Upper lobe of left lung (tissue), 6 donors: ENCODE results near the gene SLAMF9. TPM values are rescaled to one million over a fixed set of nuclear protein-coding genes. Genes with fewer than 3 reads are reported as not detected.
A peak's percentile ranks its signal among the peaks of the same experiment; 100 is the strongest.

Experiments
- ATAC-seq, 2 donors: fragments of 200-7000 bp; cut with Tn5 transposase; one replicate each; pipeline ENCODE4 v1.9.1; 2022; ENCODE audit warnings: mild to moderate bottlenecking in 2 of 2, moderate library complexity in 2 of 2; ENCODE audit not compliant: low FRiP score in 2 of 2
- DNase-seq, 2 donors: peaks; one replicate each; pipeline ENCODE4 v3.0.0-alpha.2; 2019 to 2020
- H3K27ac ChIP-seq, 4 donors: fragments of 200-600 bp; sonication (generic); one replicate each; pipeline ENCODE4 v1.5.1; 2016 to 2019
- H3K27me3 ChIP-seq, 4 donors: fragments of 200-600 bp; sonication (generic); one replicate each; pipeline ENCODE4 v1.5.1; 2017 to 2019
- H3K36me3 ChIP-seq, 4 donors: fragments of 200-600 bp; sonication (generic); one replicate each; pipeline ENCODE4 v1.5.1; 2016 to 2019
- H3K4me1 ChIP-seq, 4 donors: fragments of 200-600 bp; sonication (generic); one replicate each; pipeline ENCODE4 v1.5.1; 2018 to 2019
- H3K4me3 ChIP-seq, 4 donors: fragments of 200-600 bp; sonication (generic); one replicate each; pipeline ENCODE4 v1.5.1; 2017 to 2019; ENCODE audit warnings: mild to moderate bottlenecking in 2 of 4, moderate library complexity in 1 of 4
- H3K9me3 ChIP-seq, 4 donors: fragments of 200-600 bp; sonication (generic); one replicate each; pipeline ENCODE4 v1.5.1; 2018 to 2019
- EP300 ChIP-seq, 4 donors: sonication (generic); formaldehyde crosslinking; IDR thresholded peaks; one replicate each; pipeline ENCODE4 v1.5.1; 2017; ENCODE audit warnings: antibody characterized with exemption in 4 of 4, control low read depth in 2 of 4
- POLR2A ChIP-seq, 4 donors: fragments of 450-650 bp; IDR thresholded peaks; one replicate each; pipeline ENCODE4 v1.5.1; 2016 to 2017; ENCODE audit warnings: antibody characterized with exemption in 4 of 4, mild to moderate bottlenecking in 2 of 4
- POLR2AphosphoS5 ChIP-seq, 2 donors: sonication (generic); formaldehyde crosslinking; IDR thresholded peaks; one replicate each; pipeline ENCODE4 v1.5.1; 2017; ENCODE audit warnings: antibody characterized with exemption in 2 of 2
- WGBS, 2 donors: methylation state at CpG; one replicate each; pipeline ENCODE4 v1.1.5; 2017 to 2018; 5-methylcytosine and 5-hydroxymethylcytosine counted together
- total RNA-seq, 6 donors: library from RNA; depleted of rRNA in 4 of 6; stranded (reverse); fragments of >200 nt in 4 of 6; gene quantifications; one replicate each; pipeline versions ENCODE4 v1.1.0 to v1.2.1, GENCODE V29; 2016 to 2021
- TF ChIP-seq, protein P1 (sequence below), 6 experiments: fragments of 450-650 bp in 4 of 6; fragments of 200-600 bp in 2 of 6; sonication (generic) in 2 of 6; IDR thresholded peaks; one replicate each; pipeline ENCODE4 v1.5.1; 2016 to 2019; ENCODE audit warnings: antibody characterized with exemption in 6 of 6
- donor health status: DM: no; HTN: no; CAD: no; lungs with moderate emphysema.
- donor health status: DM: no; HTN: yes; CAD: no; lungs with severe emphysema.

SLAMF9 gene
- under 1 TPM in 1 of 6 donors, not detected in 5; 0.34 TPM for total RNA-seq

DNA sequence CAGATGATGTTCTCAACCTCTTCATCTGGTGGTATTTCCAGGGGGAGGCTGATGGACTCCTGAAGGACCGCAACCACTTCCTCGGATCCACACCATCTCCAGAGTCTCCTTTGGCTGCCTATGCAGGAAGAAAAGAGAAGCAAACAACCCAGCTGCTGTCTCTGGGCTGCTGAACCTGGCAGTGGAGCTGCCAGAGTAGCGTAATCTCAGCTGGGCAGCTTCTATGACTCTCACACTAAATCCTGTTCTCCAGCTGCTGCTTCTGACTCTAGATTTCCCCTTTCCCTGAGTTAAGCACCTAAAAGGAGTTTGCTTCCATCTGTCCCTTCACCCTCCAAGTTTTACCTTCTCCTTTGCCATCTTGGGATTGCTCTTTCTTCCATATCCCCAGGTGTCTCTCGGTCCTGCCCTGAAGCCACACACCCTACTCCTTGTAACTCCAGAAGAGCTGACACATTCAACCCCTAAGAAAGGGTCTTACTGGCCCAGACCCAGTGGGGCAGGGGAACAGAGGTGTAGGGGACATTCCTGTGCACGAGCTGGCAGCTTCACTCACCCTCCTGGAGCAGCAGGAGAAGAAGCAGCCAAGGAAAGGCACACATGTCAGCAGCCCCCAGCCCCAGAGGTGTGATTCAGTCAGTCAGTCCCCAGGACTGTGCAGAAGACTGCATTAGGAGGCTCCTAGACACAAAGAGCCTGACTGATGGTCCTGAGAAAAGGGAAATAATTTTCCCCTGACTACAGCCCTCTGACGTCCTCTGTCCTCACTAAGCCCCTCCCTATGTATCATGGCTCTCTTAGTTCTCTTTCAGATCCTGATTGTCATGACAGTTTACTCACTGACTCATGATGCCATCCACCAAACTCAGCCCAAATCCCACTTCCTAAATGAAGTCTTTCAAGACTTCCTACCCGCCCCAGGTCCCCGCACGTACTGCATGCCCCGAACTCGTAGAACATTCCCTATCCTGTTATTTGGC is at the start of gene SLAMF9:
SLAMF9 (minus strand) TSS at position 702 of the 980 bp plus-strand sequence; CDS start at position 602, 100 bp downstream.
- no peaks in the 10 kb centered on the region for H3K9me3 ChIP-seq
- no peak for TF ChIP-seq EP300 (IDR thresholded peaks at IDR 0.05)
- peak within 1 kb of the TSS in 1 of 4 donors; percentile 14 for H3K27ac ChIP-seq
- H3K36me3 ChIP-seq, result no peaks in the 10 kb centered on the region
- H3K4me3 ChIP-seq, result no peak within 1 kb of the TSS
- no peaks in the 10 kb centered on the region for H3K27me3 ChIP-seq
- ATAC-seq (peak in 1 of 2 donors; percentile 76), DNase-seq (peak in 1 of 2 donors; percentile 25)
- WGBS, 2 donors, result 58 to 60% methylated on average over 10 to 11 of the region's 11 CpGs
- H3K4me1 ChIP-seq, result peaks cover 0 to 6% (median 2%) of the 10 kb centered on the region in 4 donors

DNA sequence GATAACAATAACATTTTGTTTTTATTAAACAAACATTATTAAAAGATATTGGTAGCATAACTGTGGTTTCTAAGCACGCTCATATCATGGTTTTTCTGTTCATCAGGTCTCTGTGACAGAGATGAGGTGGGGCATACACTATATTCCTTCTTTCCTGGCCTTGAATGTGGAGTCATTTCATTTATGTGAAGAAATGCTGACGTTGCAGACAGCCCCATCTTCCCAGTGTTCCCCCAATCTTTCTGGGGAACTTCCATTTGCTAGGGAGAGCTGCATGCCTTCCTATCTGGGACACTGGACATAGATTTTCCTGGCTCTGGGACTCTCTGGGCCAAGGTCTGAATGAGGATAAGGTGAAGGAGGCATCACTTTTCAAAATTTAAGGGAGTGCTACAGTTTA is 47.4 kb upstream of the SLAMF9 start:
- no peak for DNase-seq
- no peak overlapping the region for H3K4me3 ChIP-seq
- no peaks in the 10 kb centered on the region for H3K9me3 ChIP-seq
- ATAC-seq, result no peak
- WGBS, 2 donors, result 70 to 79% methylated on average over 2 of the region's 2 CpGs
- no peaks in the 10 kb centered on the region for H3K36me3 ChIP-seq
- H3K27me3 ChIP-seq, result no peaks in the 10 kb centered on the region
- peaks cover 0 to 3% (median 0%) of the 10 kb centered on the region in 4 donors for H3K4me1 ChIP-seq
- no peak for TF ChIP-seq EP300 (IDR thresholded peaks at IDR 0.05)
- no peak for TF ChIP-seq POLR2AphosphoS5 (IDR thresholded peaks at IDR 0.05)
- TF ChIP-seq, protein P1, sequence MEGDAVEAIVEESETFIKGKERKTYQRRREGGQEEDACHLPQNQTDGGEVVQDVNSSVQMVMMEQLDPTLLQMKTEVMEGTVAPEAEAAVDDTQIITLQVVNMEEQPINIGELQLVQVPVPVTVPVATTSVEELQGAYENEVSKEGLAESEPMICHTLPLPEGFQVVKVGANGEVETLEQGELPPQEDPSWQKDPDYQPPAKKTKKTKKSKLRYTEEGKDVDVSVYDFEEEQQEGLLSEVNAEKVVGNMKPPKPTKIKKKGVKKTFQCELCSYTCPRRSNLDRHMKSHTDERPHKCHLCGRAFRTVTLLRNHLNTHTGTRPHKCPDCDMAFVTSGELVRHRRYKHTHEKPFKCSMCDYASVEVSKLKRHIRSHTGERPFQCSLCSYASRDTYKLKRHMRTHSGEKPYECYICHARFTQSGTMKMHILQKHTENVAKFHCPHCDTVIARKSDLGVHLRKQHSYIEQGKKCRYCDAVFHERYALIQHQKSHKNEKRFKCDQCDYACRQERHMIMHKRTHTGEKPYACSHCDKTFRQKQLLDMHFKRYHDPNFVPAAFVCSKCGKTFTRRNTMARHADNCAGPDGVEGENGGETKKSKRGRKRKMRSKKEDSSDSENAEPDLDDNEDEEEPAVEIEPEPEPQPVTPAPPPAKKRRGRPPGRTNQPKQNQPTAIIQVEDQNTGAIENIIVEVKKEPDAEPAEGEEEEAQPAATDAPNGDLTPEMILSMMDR (IDR thresholded peaks at IDR 0.05), result no peak
- no peak for TF ChIP-seq POLR2A (IDR thresholded peaks at IDR 0.05)
- H3K27ac ChIP-seq, result no peak overlapping the region

DNA sequence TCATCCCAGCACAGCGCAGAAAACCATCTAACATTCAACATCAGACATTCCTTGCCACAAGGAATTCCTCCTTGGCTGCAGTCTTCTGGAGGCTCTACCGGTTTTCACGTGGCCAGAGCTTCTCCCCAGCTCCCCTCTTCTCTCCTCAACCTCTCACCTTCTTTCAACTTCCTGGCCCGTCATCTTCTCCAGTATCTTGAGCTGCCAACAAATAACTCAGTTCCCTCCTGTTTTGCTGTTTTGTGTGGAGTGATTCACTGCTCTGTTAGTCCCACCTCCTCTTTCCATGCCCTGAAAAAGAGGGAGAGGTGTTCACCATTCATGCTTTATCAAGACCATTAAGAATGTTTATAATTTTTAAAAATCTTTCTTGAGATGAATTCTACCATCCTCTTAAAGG is 45.2 kb upstream of the SLAMF9 start:
- Histone ChIP-seq H3K36me3 (no peaks in the 10 kb centered on the region), H3K9me3 (no peaks in the 10 kb centered on the region), H3K4me3 (no peak overlapping the region), H3K4me1 (peaks cover 0 to 3% (median 0%) of the 10 kb centered on the region in 4 donors), H3K27ac (no peak overlapping the region), H3K27me3 (no peaks in the 10 kb centered on the region)
- DNase-seq, result no peak
- WGBS, 2 donors, result 68 to 72% methylated on average over 4 of the region's 4 CpGs
- TF ChIP-seq EP300 (IDR thresholded peaks at IDR 0.05) (no peak), POLR2AphosphoS5 (IDR thresholded peaks at IDR 0.05) (no peak), POLR2A (IDR thresholded peaks at IDR 0.05) (no peak)
- TF ChIP-seq, protein P1 (IDR thresholded peaks at IDR 0.05), result no peak
- no peak for ATAC-seq

DNA sequence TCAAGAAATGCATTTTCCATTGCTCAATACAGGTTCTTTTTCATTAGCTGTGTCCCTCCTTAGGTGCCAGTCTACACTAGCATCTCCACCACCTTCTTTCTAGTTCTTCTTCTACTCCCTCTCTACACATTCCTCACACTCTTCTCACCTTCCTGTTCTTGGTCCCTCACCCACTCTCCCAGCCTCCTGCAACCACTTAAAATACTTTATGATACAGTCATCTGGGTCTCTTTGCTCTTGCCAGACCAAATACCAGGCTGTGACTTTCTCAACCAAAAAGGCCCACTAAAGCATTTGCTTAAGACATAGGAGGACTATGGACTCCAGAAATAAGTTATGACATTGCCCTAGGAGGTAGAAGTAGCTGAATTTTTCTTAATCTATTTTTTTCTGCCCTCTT is 42.6 kb upstream of the SLAMF9 start:
- peak in 1 of 2 donors; percentile 87 for ATAC-seq
- peaks cover 0 to 9% (median 2%) of the 10 kb centered on the region in 4 donors for H3K4me1 ChIP-seq
- no peaks in the 10 kb centered on the region for H3K27me3 ChIP-seq
- no peaks in the 10 kb centered on the region for H3K9me3 ChIP-seq
- DNase-seq, result peak in 1 of 2 donors; percentile 46
- H3K36me3 ChIP-seq, result no peaks in the 10 kb centered on the region
- TF ChIP-seq, protein P1 (IDR thresholded peaks at IDR 0.05), result no peak
- H3K4me3 ChIP-seq, result no peak overlapping the region
- H3K27ac ChIP-seq, result no peak overlapping the region

DNA sequence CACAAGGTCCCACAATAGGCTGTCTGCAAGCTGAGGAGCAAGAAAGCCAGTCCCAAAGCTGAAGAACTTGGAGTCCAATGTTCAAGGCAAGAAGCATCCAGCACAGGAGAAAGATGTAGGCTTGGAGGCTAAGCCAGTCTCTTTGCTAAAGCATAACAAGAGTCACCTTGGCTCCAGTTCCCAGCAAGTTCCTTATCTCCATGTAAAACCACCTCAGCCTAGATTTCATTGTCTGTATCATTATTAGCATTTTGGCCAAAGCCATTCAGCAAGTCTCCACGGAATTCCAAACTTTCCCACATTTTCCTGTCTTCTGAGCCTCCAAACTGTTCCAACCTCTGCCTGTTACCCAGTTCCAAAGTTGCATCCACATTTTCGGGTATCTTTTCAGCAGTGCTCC is 40.9 kb upstream of the SLAMF9 start:
- no peak for ATAC-seq
- no peaks in the 10 kb centered on the region for H3K9me3 ChIP-seq
- H3K4me1 ChIP-seq, result peaks cover 0 to 14% (median 5%) of the 10 kb centered on the region in 4 donors
- no peak for TF ChIP-seq EP300 (IDR thresholded peaks at IDR 0.05)
- TF ChIP-seq POLR2A (IDR thresholded peaks at IDR 0.05), result no peak
- TF ChIP-seq, protein P1 (IDR thresholded peaks at IDR 0.05), result no peak
- TF ChIP-seq POLR2AphosphoS5 (IDR thresholded peaks at IDR 0.05), result no peak
- no peak overlapping the region for H3K27ac ChIP-seq
- H3K27me3 ChIP-seq, result no peaks in the 10 kb centered on the region
- no peak for DNase-seq
- H3K36me3 ChIP-seq, result no peaks in the 10 kb centered on the region
- no peak overlapping the region for H3K4me3 ChIP-seq
- 90 to 94% methylated on average over 2 of the region's 2 CpGs for WGBS, 2 donors
